ENCODE results near the gene RHBDL1. TPM values are rescaled to one million over a fixed set of nuclear protein-coding genes. Genes with fewer than 3 reads are reported as not detected.

RHBDL1 gene
- 1.6 TPM for polyA plus RNA-seq (2013, experiment 1 of 2; ENCODE audit: insufficient read length)
- 1.6 TPM for polyA plus RNA-seq (2013, experiment 2 of 2; ENCODE audit: insufficient read length)

- DNase-seq = peak; percentile 34
These were observed at the start of gene RHBDL1 for GRCh38 chr16:674968-675883. Gene RHBDL1 (plus strand): TSS chr16:675671. CDS start chr16:675791, 120 bp downstream.

GRCh38 chr16:625977-626765 lies 49.3 kb upstream of the RHBDL1 start:
- DNase-seq = no peak

GRCh38 chr16:626787-627453 lies 48.6 kb upstream of the RHBDL1 start:
- DNase-seq = peak; percentile 92

GRCh38 chr16:627454-628239 lies 47.8 kb upstream of the RHBDL1 start:
- DNase-seq = no peak

- no peak for DNase-seq
These were observed 47.0 kb upstream of the RHBDL1 start for GRCh38 chr16:628321-629061.

GRCh38 chr16:629185-629832 lies 46.2 kb upstream of the RHBDL1 start:
- DNase-seq = no peak

GRCh38 chr16:629833-630248 lies 45.6 kb upstream of the RHBDL1 start:
- no peak for DNase-seq

- no peak for DNase-seq
These were observed 45.1 kb upstream of the RHBDL1 start for GRCh38 chr16:630249-630814.

- DNase-seq = no peak
These were observed 44.6 kb upstream of the RHBDL1 start, which contains the start of gene WFIKKN1 for GRCh38 chr16:630815-631405. Gene WFIKKN1 (plus strand): TSS chr16:630985. CDS start chr16:631254, 269 bp downstream.

GRCh38 chr16:631808-632358 lies 43.6 kb upstream of the RHBDL1 start:
- DNase-seq = no peak

- no peak for DNase-seq
These were observed 42.8 kb upstream of the RHBDL1 start for GRCh38 chr16:632486-633335.

- no peak for DNase-seq
These were observed 42.0 kb upstream of the RHBDL1 start for GRCh38 chr16:633336-634050.

- DNase-seq = no peak
These were observed 41.3 kb upstream of the RHBDL1 start for GRCh38 chr16:634051-634670.

- DNase-seq = no peak
These were observed 40.5 kb upstream of the RHBDL1 start for GRCh38 chr16:634996-635395.

- no peak for DNase-seq
These were observed 39.8 kb upstream of the RHBDL1 start for GRCh38 chr16:635573-636205.

- peak; percentile 94 for DNase-seq
These were observed 39.0 kb upstream of the RHBDL1 start, which contains the start of gene METTL26 for GRCh38 chr16:636206-637080. Gene METTL26 (minus strand): TSS chr16:636305. CDS start chr16:636290, 15 bp downstream.
